HG03460 (cell line): ENCODE data around the gene PTCD3.

ENCODE experiments used
- ATAC-seq: cut with Tn5 transposase; IDR thresholded peaks from one replicate; pipeline ENCODE4 v1.9.1; 2021; ENCODE audit not compliant: unreplicated experiment

Gene PTCD3

GRCh38 chr2:86081724-86082123 is 24.3 kb upstream of the PTCD3 start:
- no peak for ATAC-seq

GRCh38 chr2:86082756-86083155 is 23.3 kb upstream of the PTCD3 start:
- no peak for ATAC-seq

GRCh38 chr2:86087936-86088850 is 17.8 kb upstream of the PTCD3 start:
- no peak for ATAC-seq

DNA sequence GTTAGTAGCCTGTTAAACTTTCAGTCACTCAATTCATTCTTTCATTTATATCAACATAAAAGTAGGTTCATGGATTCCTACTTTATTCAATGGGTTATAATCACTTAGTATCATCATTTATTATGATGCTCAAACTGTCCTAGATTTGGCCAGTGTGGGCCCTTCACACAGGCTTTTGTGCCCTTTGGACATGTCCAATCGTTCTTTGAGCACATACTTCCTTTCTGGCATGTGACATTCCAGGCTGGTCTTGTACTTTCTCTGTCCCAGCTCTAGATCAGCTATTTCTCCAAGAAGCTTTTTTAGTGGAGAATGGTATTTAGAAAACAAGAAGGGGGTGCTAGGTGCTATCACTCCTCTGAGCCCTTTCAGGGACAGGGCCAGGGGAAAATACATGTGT is 11.8 kb upstream of the PTCD3 start:
- no peak for ATAC-seq

DNA sequence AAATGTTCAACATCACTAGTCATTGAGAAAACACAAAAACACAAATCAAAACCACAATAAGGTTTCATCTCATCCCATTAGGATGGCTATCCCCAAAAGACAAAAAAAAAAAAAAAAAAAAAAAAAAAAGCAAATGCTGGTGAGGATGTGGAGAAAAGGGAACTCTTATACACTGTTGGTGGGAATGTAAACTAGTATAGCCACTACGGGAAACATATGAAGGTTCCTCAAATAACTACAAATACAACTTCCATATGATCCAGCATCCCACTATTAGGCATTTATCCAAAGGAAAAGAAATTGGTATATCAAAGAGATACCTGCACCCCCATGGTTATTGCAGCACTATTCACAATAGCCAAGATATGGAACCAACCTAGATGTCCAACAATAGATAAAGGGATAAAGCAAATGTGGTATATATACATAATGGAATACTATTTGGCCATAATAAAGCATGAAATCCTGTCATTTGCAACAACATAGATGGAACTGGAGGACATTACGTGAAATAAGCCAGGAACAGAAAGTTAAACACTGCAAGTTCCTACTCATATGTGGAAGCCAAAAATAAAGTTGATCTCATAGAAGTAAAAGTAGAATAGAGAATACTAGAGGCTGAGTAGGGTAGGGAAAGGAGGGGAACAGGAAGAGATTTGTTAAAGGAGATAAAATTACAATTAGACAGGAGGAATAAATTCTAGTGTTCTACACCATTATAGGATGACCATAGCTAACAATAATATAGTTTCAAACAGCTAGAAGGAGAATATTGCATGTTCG is 8.7 kb upstream of the PTCD3 start:
- ATAC-seq = no peak

DNA sequence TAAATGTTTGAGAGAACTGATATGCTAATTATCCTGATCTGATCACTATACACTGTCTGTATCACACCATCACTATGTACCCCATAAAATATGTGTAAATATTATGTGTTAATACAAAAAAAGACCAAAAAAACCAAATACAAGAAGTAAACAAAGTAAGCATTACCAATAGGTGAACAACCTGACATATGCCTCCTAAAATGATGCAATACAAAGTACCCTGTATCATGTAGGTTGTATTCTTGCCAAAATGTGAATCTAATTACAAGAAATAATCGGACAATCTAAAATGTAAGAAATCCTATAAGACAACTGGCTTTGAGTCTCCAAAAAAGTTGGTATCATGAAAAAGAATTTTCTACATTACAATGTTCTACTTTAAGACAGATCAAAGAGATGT is 8.1 kb upstream of the PTCD3 start:
- no peak for ATAC-seq

- ATAC-seq = no peak
Measured at GRCh38 chr2:86102157-86102556, 3.9 kb upstream of the PTCD3 start.

DNA sequence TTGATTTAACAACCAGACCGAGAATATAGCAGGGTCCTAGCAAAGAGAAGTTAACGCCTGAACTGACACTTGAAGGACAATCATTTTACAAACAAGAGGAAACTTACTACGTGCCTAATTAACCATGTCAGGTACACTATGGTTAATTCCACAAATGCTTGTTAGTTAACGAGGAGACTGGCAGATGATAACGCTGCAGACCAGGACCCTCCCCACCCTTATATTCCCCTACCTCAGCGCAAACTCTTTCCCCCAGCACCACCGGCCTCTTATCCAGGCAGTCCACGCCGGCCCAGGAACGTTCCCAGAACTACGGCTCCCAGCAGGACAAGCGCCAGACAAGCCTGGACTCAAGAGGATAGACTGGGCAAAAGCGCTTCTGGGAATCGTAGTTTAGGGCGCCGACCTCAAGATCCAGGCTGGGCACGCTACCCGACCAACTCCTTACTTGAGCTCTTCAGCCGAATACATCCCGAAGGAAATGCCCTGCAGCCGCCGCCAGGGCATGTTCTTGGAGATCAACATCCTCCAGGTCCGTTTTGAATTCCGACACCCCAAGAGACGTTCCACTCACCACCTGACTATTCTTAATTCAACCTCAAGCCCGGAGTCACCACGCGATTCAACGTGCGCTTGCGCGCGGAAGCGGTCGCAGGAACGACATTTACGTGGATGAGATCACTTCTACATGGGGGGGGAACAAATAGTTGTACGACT is 625 bp upstream of the PTCD3 start, which contains the start of gene POLR1A:
TSS of gene POLR1A (minus strand) at position 635 of the 717 bp plus-strand sequence. CDS start at position 525, 110 bp downstream.
- peak; percentile 75 for ATAC-seq

- no peak for ATAC-seq
Measured at GRCh38 chr2:86107031-86107430, 996 bp downstream of the PTCD3 start.

GRCh38 chr2:86118130-86118529 is 12.1 kb downstream of the PTCD3 start:
- ATAC-seq = no peak

GRCh38 chr2:86123328-86123925 is 17.4 kb downstream of the PTCD3 start:
- no peak for ATAC-seq

DNA sequence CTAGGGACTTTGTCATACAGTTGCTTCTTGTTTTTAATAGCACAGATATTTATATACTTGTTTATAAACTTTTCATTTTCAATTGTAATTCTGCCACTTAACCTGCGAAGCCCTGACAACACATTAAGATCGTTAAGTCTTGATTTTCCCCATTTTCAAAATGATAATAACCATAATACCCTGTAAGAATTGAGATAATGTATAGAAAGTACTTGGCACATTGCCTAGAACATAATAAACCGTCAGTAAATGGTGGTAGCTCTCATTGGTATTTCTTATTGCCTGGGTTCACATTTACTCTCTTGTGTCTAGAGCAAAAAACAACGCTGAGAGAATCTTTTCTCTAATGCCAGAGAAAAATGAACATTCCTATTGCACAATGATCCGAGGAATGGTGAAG is 18.6 kb downstream of the PTCD3 start:
- no peak for ATAC-seq

DNA sequence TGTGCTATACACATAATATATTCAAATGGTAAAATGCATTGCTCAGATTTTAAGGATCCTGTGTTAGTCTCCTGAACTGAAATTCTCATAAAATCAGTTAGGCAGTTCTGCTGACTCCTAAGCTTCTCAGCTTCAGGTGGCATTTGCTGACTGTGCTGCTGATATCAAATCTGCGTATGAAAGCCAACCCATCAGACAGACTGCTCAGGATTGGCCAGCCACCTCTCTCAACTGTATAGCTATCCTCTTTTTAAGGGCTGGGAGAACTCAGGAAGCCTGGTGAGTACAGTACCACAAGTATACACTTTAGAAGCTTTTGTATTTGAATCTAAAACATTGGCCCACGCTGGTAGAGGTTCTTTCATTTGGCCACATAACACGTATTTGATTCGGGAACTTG is 28.7 kb downstream of the PTCD3 start:
- ATAC-seq = no peak

DNA sequence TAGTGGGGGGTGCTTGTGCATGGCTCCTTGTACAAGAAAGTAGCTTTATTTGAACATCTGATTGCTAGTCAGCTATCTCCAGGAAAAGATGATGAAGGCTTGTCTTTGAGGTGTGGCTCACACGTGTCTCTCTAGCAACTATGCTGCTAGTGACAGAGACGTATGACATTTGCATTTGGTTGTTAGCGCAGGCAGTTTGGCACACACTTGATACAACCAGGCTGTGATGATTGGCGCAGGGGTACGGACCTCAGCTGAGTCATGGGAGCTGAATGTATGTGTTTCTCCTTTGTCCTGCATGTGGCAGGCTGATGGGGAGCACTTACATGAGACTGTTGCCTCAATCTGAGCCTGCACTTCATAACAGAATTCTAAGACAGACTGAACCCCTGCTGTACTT is 29.6 kb downstream of the PTCD3 start:
- ATAC-seq = no peak

- no peak for ATAC-seq
Measured at GRCh38 chr2:86136141-86136540, 30.1 kb downstream of the PTCD3 start.

GRCh38 chr2:86138736-86139625 is 32.9 kb downstream of the PTCD3 start:
- ATAC-seq = no peak

- ATAC-seq = no peak
Measured at GRCh38 chr2:86139981-86140380, 33.9 kb downstream of the PTCD3 start.

DNA sequence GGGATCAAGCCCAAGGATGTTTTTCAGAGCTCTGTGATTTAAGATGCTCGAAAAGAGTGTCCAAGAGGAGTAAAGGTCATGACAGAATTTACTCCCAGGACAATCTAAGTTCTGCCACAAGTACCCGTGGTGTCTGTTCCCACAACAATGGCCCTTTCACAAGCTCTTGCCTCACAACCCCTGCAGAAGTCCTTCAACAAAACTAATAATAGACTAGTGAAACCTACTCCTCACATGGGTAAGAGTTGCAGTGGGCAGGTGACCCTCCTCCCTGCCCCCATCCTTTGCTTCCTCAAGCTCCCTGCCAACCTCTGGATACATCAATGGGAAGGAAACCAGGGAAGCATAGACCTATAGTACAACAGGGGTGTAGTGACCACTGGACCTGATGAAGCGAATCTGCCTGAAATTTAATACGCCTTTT is 34.9 kb downstream of the PTCD3 start:
- ATAC-seq = no peak

- no peak for ATAC-seq
Measured at GRCh38 chr2:86142436-86143257, 36.6 kb downstream of the PTCD3 start.
